ENCODE measurements around the gene TNFSF13.

Gene TNFSF13

GRCh38 chr17:7538891-7539545 lies 19.5 kb upstream of the TNFSF13 start:
- no peak for DNase-seq (ENCODE audit: low read depth)
- TF ChIP-seq, protein P1, sequence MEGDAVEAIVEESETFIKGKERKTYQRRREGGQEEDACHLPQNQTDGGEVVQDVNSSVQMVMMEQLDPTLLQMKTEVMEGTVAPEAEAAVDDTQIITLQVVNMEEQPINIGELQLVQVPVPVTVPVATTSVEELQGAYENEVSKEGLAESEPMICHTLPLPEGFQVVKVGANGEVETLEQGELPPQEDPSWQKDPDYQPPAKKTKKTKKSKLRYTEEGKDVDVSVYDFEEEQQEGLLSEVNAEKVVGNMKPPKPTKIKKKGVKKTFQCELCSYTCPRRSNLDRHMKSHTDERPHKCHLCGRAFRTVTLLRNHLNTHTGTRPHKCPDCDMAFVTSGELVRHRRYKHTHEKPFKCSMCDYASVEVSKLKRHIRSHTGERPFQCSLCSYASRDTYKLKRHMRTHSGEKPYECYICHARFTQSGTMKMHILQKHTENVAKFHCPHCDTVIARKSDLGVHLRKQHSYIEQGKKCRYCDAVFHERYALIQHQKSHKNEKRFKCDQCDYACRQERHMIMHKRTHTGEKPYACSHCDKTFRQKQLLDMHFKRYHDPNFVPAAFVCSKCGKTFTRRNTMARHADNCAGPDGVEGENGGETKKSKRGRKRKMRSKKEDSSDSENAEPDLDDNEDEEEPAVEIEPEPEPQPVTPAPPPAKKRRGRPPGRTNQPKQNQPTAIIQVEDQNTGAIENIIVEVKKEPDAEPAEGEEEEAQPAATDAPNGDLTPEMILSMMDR (IDR thresholded peaks at IDR 0.05; ENCODE audit: control insufficient read depth, extremely low read depth, insufficient read depth): no peak
- H3K4me3 ChIP-seq (ENCODE audit: low read depth, low read length): no peak overlapping the region

DNA sequence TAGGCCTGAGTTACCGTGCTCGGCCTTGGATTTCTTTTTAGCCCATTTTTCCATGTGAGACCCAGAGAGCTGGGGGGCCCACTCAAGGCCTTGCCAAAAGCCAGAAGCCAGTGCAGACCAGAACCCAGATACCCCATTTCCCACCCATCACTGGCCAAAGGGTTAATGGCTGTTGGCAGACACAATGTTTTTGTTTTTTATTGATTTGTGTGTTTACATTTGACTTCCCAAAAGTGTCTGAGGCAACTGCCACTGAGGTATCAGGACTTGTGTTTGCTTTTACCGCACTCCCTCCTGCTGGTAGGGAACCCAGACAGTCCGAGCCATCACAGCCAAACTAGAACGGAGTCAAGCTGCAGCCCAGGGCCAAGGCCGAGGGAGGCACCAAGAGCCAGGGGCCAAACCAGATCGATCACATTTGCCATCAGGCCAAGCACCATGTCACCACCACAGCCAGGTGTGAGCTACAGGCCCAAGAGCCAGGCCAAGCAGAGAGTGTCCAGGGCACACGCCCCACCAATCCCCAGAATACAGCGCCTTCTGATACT lies 17.4 kb upstream of the TNFSF13 start:
- no peak for DNase-seq (ENCODE audit: low read depth)
- no peak overlapping the region for H3K4me3 ChIP-seq (ENCODE audit: low read depth, low read length)
- TF ChIP-seq, protein P1 (IDR thresholded peaks at IDR 0.05; ENCODE audit: control insufficient read depth, extremely low read depth, insufficient read depth): no peak

- H3K4me3 ChIP-seq (ENCODE audit: low read depth, low read length): no peak overlapping the region
- no peak for DNase-seq (ENCODE audit: low read depth)
- TF ChIP-seq, protein P1 (IDR thresholded peaks at IDR 0.05; ENCODE audit: control insufficient read depth, extremely low read depth, insufficient read depth): no peak
Measured at GRCh38 chr17:7544911-7545310, 13.6 kb upstream of the TNFSF13 start.

- DNase-seq (ENCODE audit: low read depth): no peak
- H3K4me3 ChIP-seq (ENCODE audit: low read depth, low read length): no peak within 1 kb of the TSS
- TF ChIP-seq, protein P1 (IDR thresholded peaks at IDR 0.05; ENCODE audit: control insufficient read depth, extremely low read depth, insufficient read depth): no peak
Measured at GRCh38 chr17:7548585-7549400, 9.8 kb upstream of the TNFSF13 start, which contains the start of gene TNFSF12. Gene TNFSF12, plus strand, starts transcription at chr17:7549058. Its CDS starts 96 bp downstream, at chr17:7549154.

- no peak for DNase-seq (ENCODE audit: low read depth)
- no peak overlapping the region for H3K4me3 ChIP-seq (ENCODE audit: low read depth, low read length)
- TF ChIP-seq, protein P1 (IDR thresholded peaks at IDR 0.05; ENCODE audit: control insufficient read depth, extremely low read depth, insufficient read depth): no peak
Measured at GRCh38 chr17:7549401-7550055, 9.0 kb upstream of the TNFSF13 start.

GRCh38 chr17:7550344-7550743 lies 8.2 kb upstream of the TNFSF13 start:
- no peak for DNase-seq (ENCODE audit: low read depth)
- TF ChIP-seq, protein P1 (IDR thresholded peaks at IDR 0.05; ENCODE audit: control insufficient read depth, extremely low read depth, insufficient read depth): no peak
- H3K4me3 ChIP-seq (ENCODE audit: low read depth, low read length): no peak overlapping the region
